K562 (cell line): Measurements from ENCODE around the gene SLC25A53. TPM values are rescaled to one million over a fixed set of nuclear protein-coding genes. Genes with fewer than 3 reads are reported as not detected.
"Not testable (repeated sequence)": the region's sequence is repeated elsewhere in the genome, so short reads cannot be mapped to it uniquely, and the experiment has no call there.

ENCODE experiments used
- ATAC-seq: fragments of 200-7000 bp; cut with Tn5 transposase; 3 replicates; pipeline ENCODE4 v1.9.1; 2020; ENCODE audit warnings: moderate library complexity
- BruUV-seq: library from RNA; stranded (reverse); fragments of 400-500 nt; replicated peaks from 2 replicates; lab custom pipeline; 2021; lab: Mats Ljungman, UMichigan
- CTCF ChIA-PET: fragments of 300-600 bp; formaldehyde crosslinking; extraction: SDS; loops from one replicate; lab custom pipeline; 2021; ENCODE audit warnings: low intra/inter-chr PET ratio; lab: Yijun Ruan, JAX
- POLR2A ChIA-PET: fragments of 300-600, 350-650 bp; sonication (Branson Sonifier 250); formaldehyde crosslinking; extraction: SDS; loops from one replicate; lab custom pipeline; 2021; ENCODE audit warnings: antibody characterized with exemption, inconsistent platforms; lab: Yijun Ruan, JAX
- DNase-seq, 4 experiments: peaks; one replicate each; pipeline versions ENCODE4 v3.0.0 to v3.0.0-alpha.2; 2011 to 2018; ENCODE audit warnings: low spot score in 3 of 4, mixed read lengths in 3 of 4; ENCODE audit errors: extremely low read depth in 1 of 4
- FAIRE-seq: peaks from 2 replicates; lab custom pipeline; 2011; peaks lifted over from hg19 to GRCh38; lab: Jason Lieb, UNC
- H2AFZ ChIP-seq: 2 replicates; pipeline ENCODE4 v1.6.0; 2011; ENCODE audit warnings: low read depth, low read length, control low read depth, inconsistent platforms
- H3K27ac ChIP-seq: fragments of 200-600 bp; 3 replicates; pipeline ENCODE4 v1.8.0; 2011; ENCODE audit warnings: low read depth, mild to moderate bottlenecking, control low read depth, inconsistent platforms, low read length, moderate library complexity, mixed read lengths; ENCODE audit errors: extremely low read depth
- H3K27me3 ChIP-seq, 2 experiments: fragments of 300-600 bp in 1 of 2; 2 replicates in 1 of 2; 3 replicates in 1 of 2; pipeline versions ENCODE4 v1.6.0 to v1.8.0; 2011; ENCODE audit warnings: inconsistent platforms in 2 of 2, low read length in 2 of 2, mild to moderate bottlenecking in 1 of 2, mixed read lengths in 1 of 2, moderate library complexity in 1 of 2; ENCODE audit not compliant: control insufficient read depth in 2 of 2, insufficient read depth in 2 of 2
- H3K36me3 ChIP-seq: fragments of 300-600 bp; 3 replicates; pipeline ENCODE4 v1.8.0; 2011; ENCODE audit warnings: mild to moderate bottlenecking, low read length, inconsistent platforms; ENCODE audit not compliant: control insufficient read depth, insufficient read depth
- H3K4me1 ChIP-seq, 2 experiments: fragments of 200-600 bp in 1 of 2; replicated peaks in 1 of 2; 2 replicates in 1 of 2; 3 replicates in 1 of 2; pipeline versions ENCODE4 v1.5.1 to v1.8.0; 2011; ENCODE audit warnings: inconsistent platforms in 2 of 2, low read length in 2 of 2, mild to moderate bottlenecking in 1 of 2, mixed read lengths in 1 of 2, moderate library complexity in 1 of 2; ENCODE audit not compliant: control insufficient read depth in 2 of 2, insufficient read depth in 2 of 2
- H3K4me2 ChIP-seq: 2 replicates; pipeline ENCODE4 v1.6.1; 2011; ENCODE audit warnings: low read length, control low read depth, inconsistent platforms, mixed read lengths; ENCODE audit not compliant: insufficient read depth
- H3K4me3 ChIP-seq: fragments of 200-600 bp; sonication (generic), shearing (Covaris generic); 2 replicates; pipeline ENCODE4 v1.5.1; 2016; ENCODE audit warnings: control low read depth, inconsistent platforms
- H3K79me2 ChIP-seq: fragments of 200-600 bp; 3 replicates; pipeline ENCODE4 v1.8.0; 2011; ENCODE audit warnings: low read length, inconsistent platforms; ENCODE audit not compliant: control insufficient read depth, insufficient read depth
- H3K9ac ChIP-seq, 2 experiments: 2 replicates each; pipeline versions ENCODE4 v1.6.0 to v1.6.1; 2011; ENCODE audit warnings: low read depth in 2 of 2, low read length in 2 of 2, control low read depth in 1 of 2, inconsistent platforms in 1 of 2, mild to moderate bottlenecking in 1 of 2, mixed read lengths in 1 of 2; ENCODE audit not compliant: insufficient read depth in 1 of 2
- H3K9me1 ChIP-seq: one replicate; pipeline ENCODE4 v1.6.0; 2011; ENCODE audit warnings: inconsistent platforms, mild to moderate bottlenecking, low read length, moderate library complexity; ENCODE audit not compliant: control insufficient read depth, insufficient read depth
- H3K9me3 ChIP-seq: replicated peaks from 2 replicates; pipeline ENCODE4 v1.5.1; 2011; ENCODE audit warnings: low read depth, low read length, inconsistent platforms; ENCODE audit not compliant: control insufficient read depth, insufficient read depth
- H4K20me1 ChIP-seq: replicated peaks from 2 replicates; pipeline ENCODE4 v1.6.1; 2011; ENCODE audit warnings: low read length, inconsistent platforms, mixed read lengths; ENCODE audit not compliant: control insufficient read depth, insufficient read depth
- WGBS: fragments of 100-300 bp; shearing (Covaris generic); methylation state at CpG from one replicate; pipeline ENCODE4 v1.1.6; 2016; ENCODE audit warnings: low coverage, mixed read lengths; ENCODE audit not compliant: insufficient coverage; ENCODE audit errors: missing lambda C conversion rate; 5-methylcytosine and 5-hydroxymethylcytosine counted together
- in situ Hi-C: fragments of 300-500 bp; cut with MboI; formaldehyde crosslinking; loops from 4 replicates; pipeline ENCODE4 v1.15.0; 2018; ENCODE audit warnings: inconsistent platforms, mixed read lengths
- intact Hi-C: fragments of 100-400 bp; cut with micrococcal nuclease; formaldehyde crosslinking; loops from 2 replicates; pipeline ENCODE4 v1.14.2; 2022
- polyA plus RNA-seq, 8 experiments: library from polyadenylated mRNA; depleted of rRNA in 4 of 8; stranded (reverse) in 5 of 8; unstranded in 3 of 8; fragments of >200 nt; fragmentation: Nextera tagmentation in 2 of 8; fragmentation: Illumina TruSeq in 1 of 8; extraction: Ambion mirVana in 2 of 8; extraction: Trizol in 1 of 8; gene quantifications; 2 replicates each; pipeline versions ENCODE4 v1.2.1 to v1.2.3, GENCODE V29; 2011 to 2014; ENCODE audit warnings: inconsistent platforms in 1 of 8, missing spikeins in 1 of 8
- total RNA-seq, 7 experiments: library from RNA; depleted of rRNA in 6 of 7; stranded (reverse); fragments of >200 nt in 6 of 7; fragmentation: Illumina TruSeq in 2 of 7; extraction: Trizol in 2 of 7; gene quantifications; 2 replicates each; pipeline versions ENCODE4 v1.2.1 to v1.2.3, GENCODE V29; 2011 to 2021; ENCODE audit warnings: low replicate concordance in 1 of 7

SLC25A53 gene
- total and polyA plus RNA-seq, 9 of the 15 experiments (the other 6 are each of a cell fraction or from before 2014, with no cell fraction given) = 2.4 to 8.6 (median 5.6) TPM

GRCh38 chrX:104077854-104078253 is 79.0 kb downstream of the SLC25A53 start:
- H3K27ac ChIP-seq, FAIRE-seq, H3K79me2 ChIP-seq, H3K27me3 ChIP-seq, in situ Hi-C loops, intact Hi-C loops, H4K20me1 ChIP-seq, H3K36me3 ChIP-seq, ATAC-seq, H3K9me1 ChIP-seq, H3K4me3 ChIP-seq, POLR2A ChIA-PET, H3K9me3 ChIP-seq, H3K9ac ChIP-seq, BruUV-seq, H3K4me2 ChIP-seq, CTCF ChIA-PET, H3K4me1 ChIP-seq, DNase-seq, H2AFZ ChIP-seq: not testable (repeated sequence)
- WGBS = no CpG with 5 or more reads among the region's 6 CpGs

- WGBS = no CpG with 5 or more reads among the region's 46 CpGs
- POLR2A ChIA-PET, intact Hi-C loops, H3K9me1 ChIP-seq, H3K4me1 ChIP-seq, H3K9me3 ChIP-seq, CTCF ChIA-PET, H3K36me3 ChIP-seq, DNase-seq, H3K4me2 ChIP-seq, H3K9ac ChIP-seq, BruUV-seq, H3K27ac ChIP-seq, H4K20me1 ChIP-seq, H3K79me2 ChIP-seq, H3K27me3 ChIP-seq, FAIRE-seq, H2AFZ ChIP-seq, in situ Hi-C loops, H3K4me3 ChIP-seq: not testable (repeated sequence)
- ATAC-seq = peak; percentile 88
These were observed 80.9 kb downstream of the SLC25A53 start, which contains the start of gene TMSB15C for GRCh38 chrX:104075778-104076445. TMSB15C (minus strand) TSS chrX:104076236.

DNA sequence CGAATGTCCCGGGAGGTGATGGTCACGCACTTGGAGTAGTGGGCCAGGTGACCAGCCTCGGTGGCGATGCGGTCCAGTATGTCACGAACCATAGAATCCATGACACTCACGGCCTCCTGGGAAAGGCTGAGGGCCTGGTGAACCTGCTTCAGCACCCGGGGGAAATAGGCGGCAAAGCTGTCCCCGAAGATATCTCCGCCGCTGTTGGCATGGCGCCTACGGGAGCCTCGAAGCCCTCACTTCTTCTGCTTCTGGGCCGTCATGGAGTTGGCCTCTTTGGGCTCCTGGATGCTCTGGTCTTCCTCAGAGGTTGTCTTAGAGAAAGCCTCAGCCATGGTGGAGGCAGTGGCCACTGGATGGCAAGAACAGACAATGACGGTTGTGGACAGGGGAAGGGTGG is 94.2 kb downstream of the SLC25A53 start:
- ATAC-seq, FAIRE-seq, DNase-seq, CTCF ChIA-PET, POLR2A ChIA-PET, H3K4me1 ChIP-seq, H3K4me2 ChIP-seq, H3K27ac ChIP-seq, H3K36me3 ChIP-seq, H3K4me3 ChIP-seq, H3K9ac ChIP-seq, H3K27me3 ChIP-seq, H3K79me2 ChIP-seq, in situ Hi-C loops, intact Hi-C loops, H2AFZ ChIP-seq, H3K9me3 ChIP-seq, BruUV-seq, H4K20me1 ChIP-seq, H3K9me1 ChIP-seq: not testable (repeated sequence)
- 0% methylated on average over 8 of the region's 18 CpGs for WGBS

DNA sequence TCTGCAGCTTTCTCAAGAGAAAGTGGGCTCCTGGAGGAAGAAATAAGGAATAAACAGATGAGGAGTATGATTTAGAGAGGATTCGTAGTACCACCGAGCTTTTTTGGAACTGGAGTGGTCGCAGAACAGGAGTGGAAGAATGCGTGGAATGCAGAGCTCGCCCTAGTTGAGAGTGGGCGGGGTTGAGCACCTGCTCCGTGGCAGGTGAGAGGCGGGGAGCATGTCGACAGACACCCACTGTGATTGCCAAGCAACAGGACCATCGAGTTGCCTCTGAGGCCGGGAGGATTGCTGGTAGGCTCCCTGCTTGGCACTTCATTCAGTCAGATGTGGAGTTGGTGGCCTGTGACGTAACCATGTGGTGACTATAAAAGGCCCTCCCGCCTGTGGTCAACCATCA is 101.9 kb downstream of the SLC25A53 start:
- H3K27me3 ChIP-seq, DNase-seq, H3K9me1 ChIP-seq, H3K79me2 ChIP-seq, H3K36me3 ChIP-seq, H3K27ac ChIP-seq, H3K4me3 ChIP-seq, H3K4me2 ChIP-seq, H4K20me1 ChIP-seq, BruUV-seq, ATAC-seq, H3K9ac ChIP-seq, CTCF ChIA-PET, H2AFZ ChIP-seq, H3K4me1 ChIP-seq, H3K9me3 ChIP-seq, POLR2A ChIA-PET, FAIRE-seq, in situ Hi-C loops, intact Hi-C loops: not testable (repeated sequence)
- WGBS = no CpG with 5 or more reads among the region's 13 CpGs
